Activated naive CD8-positive, alpha-beta T cell treated with anti-CD3 and anti-CD28 coated beads, Interleukin-2, amount 50 U/mL, for 16 hours (primary cell): ENCODE measurements around the gene COL27A1.
"Not testable (repeated sequence)": the region's sequence is repeated elsewhere in the genome, so short reads cannot be mapped to it uniquely, and the experiment has no call there.

Source experiments
- DNase-seq: peaks from one replicate; pipeline ENCODE4 v3.0.0-alpha.2; 2020; ENCODE audit warnings: low read depth, low spot score

Gene COL27A1

DNA sequence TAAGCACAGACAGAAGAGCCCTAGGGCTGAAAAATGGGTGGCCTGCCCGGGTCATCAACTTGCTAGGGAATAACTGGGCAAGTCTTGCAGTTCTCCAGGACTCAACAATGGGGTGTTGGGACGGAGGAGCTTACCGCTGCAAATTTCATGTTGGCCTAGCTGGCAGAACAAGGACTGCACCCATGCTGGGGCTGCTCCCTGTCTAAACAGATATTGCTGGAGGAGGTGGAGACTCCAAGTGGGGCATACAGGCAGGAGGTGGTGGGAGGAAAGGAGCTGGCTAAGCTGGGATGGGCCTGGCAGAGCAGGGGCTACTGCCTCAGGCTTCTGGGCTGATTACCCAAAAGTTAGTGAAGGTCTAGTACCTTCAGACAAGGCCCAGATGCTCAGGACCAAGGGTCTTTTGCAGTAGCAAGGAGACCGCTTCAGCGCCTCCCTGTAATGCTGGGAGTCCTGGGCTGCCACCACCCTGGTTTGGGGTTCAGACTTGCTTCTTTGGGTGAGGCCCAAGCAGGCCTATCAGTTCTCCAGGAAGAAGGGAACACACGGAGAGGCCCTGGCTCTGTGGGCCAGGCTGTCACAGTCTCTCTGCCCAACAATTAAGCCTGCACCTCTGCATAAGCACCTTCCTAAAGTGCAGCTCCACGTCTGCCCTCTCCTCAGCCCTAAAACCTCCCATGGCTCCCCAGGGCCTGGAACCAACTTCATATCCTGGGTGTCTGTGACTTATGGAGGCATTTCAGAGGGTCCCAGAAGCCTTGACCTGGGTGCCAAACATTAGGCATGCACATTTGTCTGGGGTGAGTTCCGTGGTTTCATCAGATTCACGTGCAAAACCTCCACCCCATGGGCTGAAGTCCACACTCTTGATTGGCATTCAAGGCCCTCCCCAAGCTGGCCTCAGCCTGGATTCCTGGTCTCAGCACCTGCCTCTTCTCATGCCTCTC is 32.0 kb upstream of the COL27A1 start:
- no peak for DNase-seq

- no peak for DNase-seq
These were observed 31.2 kb upstream of the COL27A1 start for GRCh38 chr9:114124138-114124537.

DNA sequence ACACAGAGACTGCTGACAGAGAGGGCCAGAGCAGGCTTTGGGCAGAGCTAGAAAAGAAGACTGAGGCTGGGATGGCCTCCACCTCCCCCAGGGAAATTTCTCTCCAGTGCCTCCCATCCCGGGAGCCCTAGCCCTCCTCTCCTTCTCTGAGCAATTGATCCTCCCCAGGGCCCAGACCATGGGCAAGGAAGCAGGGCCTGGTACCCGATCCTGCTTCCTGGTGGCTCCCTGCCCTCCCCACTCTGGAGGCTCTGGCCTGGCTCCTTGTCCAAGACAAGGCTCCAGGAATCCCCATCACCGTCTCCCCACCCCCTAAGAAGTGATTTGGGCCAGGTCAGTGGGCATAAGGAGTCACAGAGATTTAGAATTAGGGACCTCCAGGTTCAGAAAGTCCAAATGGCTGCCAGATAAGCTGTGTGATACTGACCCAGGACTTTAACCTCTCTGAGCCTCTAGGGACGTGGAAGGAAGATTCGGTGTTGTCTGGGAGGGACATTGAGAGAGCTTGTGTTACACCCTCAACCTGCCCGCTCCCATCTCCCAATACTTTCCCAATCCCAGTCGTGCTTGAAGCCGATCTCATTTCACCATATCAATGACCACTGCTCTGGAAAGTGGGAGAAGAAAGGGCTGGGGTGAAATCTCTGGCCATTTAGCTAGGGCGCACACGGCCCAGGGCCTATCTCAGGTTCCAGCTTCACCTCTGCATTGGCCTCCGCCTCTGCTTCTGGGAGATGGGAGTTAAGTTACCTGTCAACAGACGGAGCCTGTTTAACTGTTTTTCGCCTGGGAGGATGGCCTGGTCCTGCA is 30.5 kb upstream of the COL27A1 start:
- no peak for DNase-seq

GRCh38 chr9:114125476-114126013 is 29.8 kb upstream of the COL27A1 start:
- no peak for DNase-seq

DNA sequence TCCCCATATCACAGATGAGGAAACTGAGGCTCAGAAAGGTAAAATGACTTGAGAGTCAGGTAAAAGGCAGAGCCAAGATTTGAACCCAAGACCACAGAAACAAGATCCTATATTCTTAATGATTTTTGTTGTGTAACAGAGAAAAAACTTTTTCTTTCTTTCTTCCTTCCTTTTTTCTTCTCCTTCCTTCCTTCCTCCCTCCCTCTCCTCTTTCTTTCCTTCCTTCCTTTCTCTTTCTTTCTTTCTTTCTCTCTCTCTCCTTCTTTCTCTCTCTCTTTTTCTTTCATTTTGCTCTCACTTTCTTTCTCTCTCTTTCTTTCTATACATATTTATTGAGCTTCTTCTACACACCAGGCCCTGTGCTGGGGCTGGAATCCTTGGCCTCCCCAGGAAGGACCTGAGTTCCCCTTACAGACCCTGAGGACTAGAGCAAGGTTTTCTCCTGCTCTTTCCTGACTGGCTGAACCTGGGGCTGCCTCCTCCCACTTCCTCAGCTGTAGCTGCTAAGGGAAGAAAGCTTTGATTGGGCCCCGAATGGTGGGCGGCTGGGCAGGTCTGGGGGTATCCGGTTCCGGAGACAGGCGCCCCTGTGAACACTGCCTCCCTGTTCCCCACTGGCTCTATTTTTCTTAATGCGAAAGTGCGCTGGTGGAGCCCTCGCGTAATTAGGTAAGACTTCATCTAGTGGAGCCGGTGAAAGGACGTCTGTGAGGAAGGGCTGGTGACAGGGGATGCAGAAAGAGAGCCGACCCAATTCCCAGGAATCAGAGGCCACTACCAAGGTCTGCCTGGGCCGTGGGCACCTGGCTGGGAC is 28.9 kb upstream of the COL27A1 start:
- no peak for DNase-seq

- not testable (repeated sequence) for DNase-seq
These were observed 26.6 kb upstream of the COL27A1 start for GRCh38 chr9:114128759-114129158.

DNA sequence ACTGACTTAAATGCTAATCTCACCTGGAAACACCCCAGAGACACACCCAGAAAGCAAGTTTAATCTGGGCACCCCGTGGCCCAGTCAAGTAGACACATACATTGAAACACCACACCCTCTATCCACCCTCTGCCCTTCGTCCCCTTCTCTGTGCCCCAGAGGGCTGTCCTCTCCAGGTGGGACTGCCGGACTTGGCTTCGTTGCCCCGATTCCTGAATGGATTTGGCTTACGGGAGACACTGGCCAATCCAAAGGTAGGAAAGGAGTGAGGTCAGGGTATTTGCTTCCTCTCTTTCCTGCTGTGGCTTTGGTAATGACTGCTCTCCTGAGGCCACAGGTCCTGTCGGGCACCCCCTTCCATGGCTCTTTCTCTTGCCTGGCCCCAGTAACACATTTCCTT is 25.2 kb upstream of the COL27A1 start:
- DNase-seq, result no peak

DNA sequence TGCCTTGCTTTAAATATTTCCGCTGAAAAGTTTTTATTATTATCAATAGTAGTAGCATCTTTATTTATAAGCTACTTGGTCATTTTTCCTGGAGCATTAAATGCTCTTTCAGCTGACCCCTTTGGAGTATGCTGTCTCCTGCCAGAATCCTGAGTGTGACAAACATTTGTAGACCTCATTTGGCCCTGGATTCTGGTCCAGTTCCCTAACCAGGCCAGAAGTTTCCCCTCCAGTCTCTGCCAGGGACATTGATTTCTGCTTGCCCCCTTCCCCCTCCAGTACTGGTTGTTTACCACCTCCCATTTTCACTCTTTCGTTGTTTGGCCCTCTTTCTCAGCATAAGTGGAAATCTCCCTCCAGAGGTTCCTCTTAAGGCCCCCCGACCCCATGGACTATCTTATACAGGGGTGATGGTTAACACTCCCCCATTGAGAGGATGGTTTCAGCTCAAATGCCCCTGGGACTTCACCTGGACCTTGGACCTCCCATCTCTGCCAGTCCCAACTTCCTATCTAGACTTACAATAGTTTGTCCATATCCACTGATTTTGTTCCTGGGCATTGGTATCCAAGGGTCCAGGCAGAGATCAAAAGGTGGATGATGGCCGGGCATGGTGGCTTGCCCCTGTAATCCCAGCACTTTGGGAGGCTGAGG is 24.6 kb upstream of the COL27A1 start:
- no peak for DNase-seq

GRCh38 chr9:114131808-114132549 is 23.4 kb upstream of the COL27A1 start:
- DNase-seq, result no peak

DNA sequence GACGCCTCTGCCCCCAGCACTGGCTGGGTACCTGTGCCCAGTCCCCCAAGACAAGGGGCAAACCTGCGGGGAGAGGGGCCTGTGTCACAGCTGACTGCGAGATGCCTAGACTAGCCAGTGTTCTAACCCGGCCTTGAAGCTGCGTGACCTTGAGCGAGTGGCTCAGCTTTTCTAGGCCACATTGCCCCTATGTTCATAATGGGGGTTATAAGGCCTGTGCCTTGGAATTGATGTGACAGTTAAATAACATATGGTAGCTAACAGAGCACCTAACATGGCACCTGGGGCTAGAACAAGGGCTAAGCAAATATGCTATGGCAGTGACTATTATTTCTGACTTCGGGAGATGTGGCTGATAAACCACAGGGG is 22.8 kb upstream of the COL27A1 start:
- no peak for DNase-seq

DNA sequence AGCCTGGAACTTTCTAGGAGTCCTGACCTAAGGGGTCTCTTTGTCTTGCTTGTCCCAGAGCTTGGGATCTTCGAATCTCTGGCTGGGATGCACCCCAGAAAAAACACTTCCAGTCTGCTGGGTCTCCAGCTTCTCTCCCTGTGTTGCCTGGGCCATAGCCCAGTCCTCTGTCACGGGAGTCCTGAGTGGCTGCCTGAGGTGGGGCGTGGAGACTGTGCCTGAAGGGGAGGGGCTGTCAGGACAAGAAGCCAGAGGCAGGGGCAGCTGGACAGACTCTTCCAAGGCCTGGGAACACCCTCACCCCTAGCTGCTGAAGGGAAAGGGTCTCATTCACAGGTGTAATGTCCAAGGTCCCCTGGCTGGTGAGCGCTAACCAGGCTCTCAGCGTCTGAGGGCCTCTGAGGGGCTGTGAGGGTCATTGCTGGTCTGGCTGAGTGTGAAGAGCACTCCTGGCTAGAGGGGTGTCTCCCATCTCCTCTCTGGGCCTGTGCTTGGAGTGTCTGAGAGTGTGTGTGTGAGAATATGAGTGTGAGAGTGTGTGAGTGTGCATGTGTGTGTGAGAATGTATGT is 20.4 kb upstream of the COL27A1 start:
- no peak for DNase-seq

DNA sequence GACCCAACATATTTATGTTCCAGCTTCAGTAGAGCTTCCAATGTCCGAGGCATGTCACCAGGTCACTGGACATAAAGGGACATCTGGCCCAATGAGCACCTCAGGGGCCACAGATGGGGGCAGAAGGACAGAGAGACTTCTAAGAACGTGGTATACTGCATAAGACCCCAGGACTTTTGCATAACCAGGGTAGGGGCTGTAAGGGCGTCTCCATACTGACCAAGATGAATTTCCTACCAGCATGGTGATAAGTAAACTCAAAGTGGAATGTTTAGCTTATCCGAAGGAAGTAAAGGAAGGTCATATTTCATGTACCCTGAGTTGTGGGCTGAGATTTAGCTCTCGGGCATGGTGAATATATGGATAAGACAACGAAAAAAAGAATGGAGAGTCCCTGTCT is 17.5 kb upstream of the COL27A1 start:
- no peak for DNase-seq

DNA sequence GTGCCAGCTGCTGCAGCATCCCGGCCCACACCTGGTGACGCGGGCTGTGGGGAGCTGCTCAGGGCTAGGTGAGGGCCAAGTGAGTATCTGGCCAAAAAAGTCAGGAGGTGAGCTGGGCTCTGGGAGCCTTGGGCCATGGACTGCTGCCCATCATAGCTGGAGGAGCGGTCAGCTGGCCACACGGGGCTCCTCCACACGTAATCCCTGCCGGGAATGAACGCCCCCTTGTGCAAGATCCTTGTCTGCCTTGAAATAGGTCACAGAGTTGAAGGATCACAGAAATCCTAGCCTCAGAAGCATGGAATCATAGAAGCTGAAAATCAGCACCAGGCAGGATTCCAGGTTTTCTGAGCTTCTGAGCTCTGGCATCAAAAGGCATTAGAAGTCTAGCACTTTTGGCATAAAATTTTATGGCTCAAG is 16.8 kb upstream of the COL27A1 start:
- no peak for DNase-seq

- no peak for DNase-seq
These were observed 16.3 kb upstream of the COL27A1 start for GRCh38 chr9:114139071-114139470.

- no peak for DNase-seq
These were observed 14.9 kb upstream of the COL27A1 start for GRCh38 chr9:114140401-114140800.

DNA sequence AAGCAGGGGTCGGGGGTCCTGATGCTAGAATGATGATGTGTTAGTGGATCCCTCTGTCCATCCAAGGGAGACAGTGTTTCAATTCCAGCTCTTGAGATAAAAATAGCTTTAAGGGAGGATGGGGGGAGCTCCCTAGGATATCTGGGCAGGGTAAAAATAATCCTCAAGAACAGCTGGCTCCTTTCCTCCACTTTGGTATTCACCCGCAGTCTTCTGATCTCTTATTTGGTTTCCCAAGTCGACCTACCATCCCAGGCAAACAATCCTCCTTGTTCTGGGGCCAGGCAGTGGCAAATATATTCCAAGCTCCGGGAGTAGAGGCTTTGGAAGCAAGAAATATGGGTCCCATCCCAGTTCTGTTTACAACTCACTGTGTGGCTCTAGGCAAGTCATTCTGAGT is 14.5 kb upstream of the COL27A1 start:
- DNase-seq, result no peak

- DNase-seq, result no peak
These were observed 13.6 kb upstream of the COL27A1 start for GRCh38 chr9:114141553-114142402.

DNA sequence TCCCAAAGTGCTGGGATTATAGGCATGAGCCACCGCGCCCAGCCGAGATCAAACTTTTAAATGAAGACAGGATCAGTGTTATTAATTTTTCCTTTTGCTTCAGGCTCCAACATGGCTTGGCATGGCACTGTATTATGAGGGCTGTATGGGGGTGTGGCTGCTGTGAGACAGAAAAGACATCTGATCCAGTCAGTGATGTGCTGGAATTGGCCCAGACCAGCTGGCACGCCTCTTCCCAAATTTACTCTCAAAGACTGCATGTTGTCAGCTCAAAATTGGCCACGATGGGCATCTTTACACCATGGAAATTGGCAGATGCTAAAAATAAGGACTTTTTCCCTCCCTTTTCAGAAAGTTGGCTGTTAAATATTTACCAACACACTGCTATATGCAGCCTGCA is 12.1 kb upstream of the COL27A1 start:
- DNase-seq, result no peak

DNA sequence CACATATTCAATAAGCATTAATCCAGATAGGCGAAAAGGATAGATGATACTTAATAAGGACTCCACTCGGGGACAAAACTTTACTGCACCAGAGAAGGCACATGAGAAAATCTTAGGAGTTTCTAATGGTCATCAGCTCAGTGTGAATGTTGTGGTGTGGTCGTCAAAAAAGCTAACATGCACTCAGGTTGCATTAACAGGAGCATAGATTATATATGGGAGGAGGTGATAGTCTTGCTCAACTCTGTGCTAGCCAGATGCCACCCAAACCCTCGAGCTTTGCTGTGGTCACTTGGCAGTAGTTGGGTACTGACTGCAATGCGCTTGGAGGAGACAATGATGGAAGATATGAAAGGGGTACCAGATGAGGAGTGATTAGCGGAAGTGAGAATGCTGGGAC is 8.6 kb upstream of the COL27A1 start:
- no peak for DNase-seq
